Activated CD4-positive, alpha-beta T cell treated with anti-CD3 and anti-CD28 coated beads for 1 hour (primary cell): ENCODE measurements around the gene OR10A2.
"Not testable (repeated sequence)": the region's sequence is repeated elsewhere in the genome, so short reads cannot be mapped to it uniquely, and the experiment has no call there.

ENCODE experiments used
- DNase-seq: peaks from one replicate; pipeline ENCODE4 v3.0.0-alpha.2; 2020

The OR10A2 gene

GRCh38 chr11:6862961-6863360 is at the start of gene OR10A2:
Gene OR10A2 (plus strand): TSS chr11:6863057. CDS start chr11:6869755, 6,698 bp downstream.
- no peak for DNase-seq

GRCh38 chr11:6813656-6814055 is 49.2 kb upstream of the OR10A2 start:
- no peak for DNase-seq

- no peak for DNase-seq
Observed at GRCh38 chr11:6817694-6818093, 45.2 kb upstream of the OR10A2 start.

GRCh38 chr11:6818967-6819366 is 43.9 kb upstream of the OR10A2 start:
- DNase-seq = no peak

GRCh38 chr11:6824136-6824823 is 38.6 kb upstream of the OR10A2 start:
- no peak for DNase-seq

GRCh38 chr11:6825231-6825744 is 37.6 kb upstream of the OR10A2 start:
- no peak for DNase-seq

GRCh38 chr11:6828103-6828502 is 34.8 kb upstream of the OR10A2 start:
- no peak for DNase-seq

- no peak for DNase-seq
Observed at GRCh38 chr11:6833356-6833755, 29.5 kb upstream of the OR10A2 start.

GRCh38 chr11:6834021-6834420 is 28.8 kb upstream of the OR10A2 start:
- DNase-seq = no peak

GRCh38 chr11:6841694-6842093 is 21.2 kb upstream of the OR10A2 start:
- DNase-seq = no peak

- DNase-seq = no peak
Observed at GRCh38 chr11:6843670-6844069, 19.2 kb upstream of the OR10A2 start.

GRCh38 chr11:6844356-6844755 is 18.5 kb upstream of the OR10A2 start:
- DNase-seq = no peak

- DNase-seq = no peak
Observed at GRCh38 chr11:6845383-6845782, 17.5 kb upstream of the OR10A2 start, which contains the start of gene OR10A5. Gene OR10A5 (plus strand): TSS chr11:6845683. CDS start chr11:6845683, 0 bp downstream.

GRCh38 chr11:6850526-6850925 is 12.3 kb upstream of the OR10A2 start:
- no peak for DNase-seq

- not testable (repeated sequence) for DNase-seq
Observed at GRCh38 chr11:6854801-6855200, 8.1 kb upstream of the OR10A2 start.

- DNase-seq = no peak
Observed at GRCh38 chr11:6855971-6856541, 6.8 kb upstream of the OR10A2 start.

- DNase-seq = no peak
Observed at GRCh38 chr11:6856871-6857270, 6.0 kb upstream of the OR10A2 start.

- DNase-seq = no peak
Observed at GRCh38 chr11:6864438-6864837, 1.6 kb downstream of the OR10A2 start.

- no peak for DNase-seq
Observed at GRCh38 chr11:6871278-6871677, 8.4 kb downstream of the OR10A2 start.

GRCh38 chr11:6875761-6876160 is 12.9 kb downstream of the OR10A2 start:
- DNase-seq = no peak

GRCh38 chr11:6876325-6876724 is 13.5 kb downstream of the OR10A2 start, which contains the start of gene OR10A4:
Gene OR10A4 (plus strand): TSS chr11:6876625. CDS start chr11:6876648, 23 bp downstream.
- DNase-seq = no peak

GRCh38 chr11:6876914-6877313 is 14.1 kb downstream of the OR10A2 start:
- DNase-seq = no peak

- no peak for DNase-seq
Observed at GRCh38 chr11:6882751-6883150, 19.9 kb downstream of the OR10A2 start.

- DNase-seq = not testable (repeated sequence)
Observed at GRCh38 chr11:6887711-6888110, 24.9 kb downstream of the OR10A2 start.
